Head of caudate nucleus (tissue), 42 donors: Measurements from ENCODE around the gene OLA1.

Experiments used
- DNase-seq, 42 donors: peaks; one replicate each; pipeline versions ENCODE4 v3.0.0 to v3.0.0-alpha.2; 2020 to 2021; ENCODE audit warnings: mixed read lengths in 7 of 42
- intact Hi-C: fragments of 100-400 bp; cut with DNase I; formaldehyde crosslinking; loops from one replicate; pipeline ENCODE4 v1.15.0; 2022

Gene OLA1

DNA sequence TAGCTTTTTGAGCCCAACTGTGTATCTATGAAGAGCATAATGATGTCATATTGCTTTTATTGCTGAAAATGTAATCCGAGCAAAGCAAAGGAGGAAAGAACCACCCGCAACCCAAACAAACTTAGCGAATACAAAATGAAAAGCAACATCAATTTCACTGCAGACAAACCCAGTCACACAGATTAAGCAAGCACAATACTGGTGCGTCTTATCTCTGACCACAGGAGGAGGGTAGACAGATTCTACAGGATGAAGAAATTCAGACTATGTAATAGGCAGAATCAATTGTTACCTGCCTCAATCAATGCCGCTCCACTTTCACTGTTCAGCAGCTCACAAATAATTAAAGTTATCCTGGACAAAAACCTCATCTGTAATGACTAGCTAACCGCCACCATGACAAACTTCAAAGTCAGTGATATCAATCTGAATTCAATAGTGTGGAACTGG is 167.6 kb downstream of the OLA1 start:
- intact Hi-C loops, result no loop called here
- DNase-seq, result no peak

DNA sequence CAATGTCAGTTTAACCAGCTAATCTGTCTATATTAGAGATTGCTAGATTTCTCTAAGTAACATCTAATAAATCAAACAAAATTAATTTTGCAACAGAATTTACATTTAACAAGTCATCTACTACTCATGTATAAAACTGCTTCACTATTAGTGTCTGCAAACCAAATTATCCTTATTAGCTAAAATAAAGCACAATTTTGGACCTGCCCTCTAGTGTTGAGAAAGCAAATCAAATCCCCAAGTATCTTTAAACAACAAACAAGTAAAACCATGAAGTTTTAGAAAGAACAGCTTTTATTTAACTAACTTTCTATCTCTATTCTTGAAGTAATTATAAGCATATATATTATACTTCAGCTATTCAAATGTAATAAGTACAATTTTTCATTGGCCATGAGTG is 170.1 kb downstream of the OLA1 start:
- intact Hi-C loops, result no loop called here
- no peak for DNase-seq

DNA sequence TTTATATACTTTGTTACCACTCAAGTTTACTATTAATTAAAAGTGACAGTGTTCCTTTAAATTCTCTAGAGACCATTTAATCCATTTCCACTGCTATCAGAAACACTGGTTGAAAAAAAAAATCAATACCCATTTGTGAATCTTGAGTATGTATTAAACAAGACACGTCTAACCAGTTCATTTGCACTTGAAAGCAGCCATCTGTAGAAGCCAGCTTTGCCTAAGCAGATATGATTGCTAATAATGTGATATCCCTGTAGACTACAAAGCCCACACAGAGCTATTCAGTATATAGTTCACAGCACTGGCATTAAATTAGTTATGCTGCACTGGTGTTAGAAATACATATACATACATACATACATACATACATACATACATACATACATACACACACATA is 171.4 kb downstream of the OLA1 start:
- no peak for DNase-seq
- intact Hi-C loops, result no loop called here

DNA sequence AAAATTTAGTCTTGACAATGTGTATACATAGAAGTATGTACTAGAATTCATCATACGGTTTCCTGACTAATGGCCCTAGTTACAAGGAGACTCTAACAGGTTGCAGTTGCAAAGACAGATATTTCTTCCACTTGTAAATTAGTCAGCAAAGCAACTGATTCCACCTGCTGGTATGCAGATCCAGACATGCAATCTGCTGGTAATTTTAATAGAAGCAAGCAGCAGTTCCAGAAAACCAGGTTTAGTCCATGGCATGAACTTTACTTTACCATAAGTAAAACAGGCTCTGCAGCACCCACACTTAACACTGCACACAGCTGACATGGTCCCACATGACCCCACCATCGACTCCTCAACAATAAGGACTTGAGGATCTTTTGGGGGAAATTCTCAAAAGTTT is 172.3 kb downstream of the OLA1 start:
- intact Hi-C loops, result no loop called here
- no peak for DNase-seq

DNA sequence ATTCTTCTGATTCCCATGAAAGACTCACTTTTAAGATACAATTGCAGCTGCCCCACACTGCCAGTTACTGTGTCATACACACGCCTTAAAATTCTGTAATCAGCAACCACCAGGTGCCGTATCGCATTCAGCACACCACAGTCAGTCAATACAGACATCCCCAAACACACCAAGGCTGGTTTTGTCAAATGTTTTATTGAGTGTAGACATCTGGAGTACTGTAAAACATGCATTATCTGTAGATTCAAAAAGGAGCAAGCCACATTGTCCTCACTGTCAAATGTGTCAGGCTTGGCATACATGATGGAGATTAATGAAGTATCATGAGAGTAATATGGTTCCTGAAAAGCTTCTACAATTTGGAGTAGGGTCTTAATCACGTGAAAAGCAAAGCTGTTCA is 173.5 kb downstream of the OLA1 start:
- intact Hi-C loops, result no loop called here
- DNase-seq, result no peak

DNA sequence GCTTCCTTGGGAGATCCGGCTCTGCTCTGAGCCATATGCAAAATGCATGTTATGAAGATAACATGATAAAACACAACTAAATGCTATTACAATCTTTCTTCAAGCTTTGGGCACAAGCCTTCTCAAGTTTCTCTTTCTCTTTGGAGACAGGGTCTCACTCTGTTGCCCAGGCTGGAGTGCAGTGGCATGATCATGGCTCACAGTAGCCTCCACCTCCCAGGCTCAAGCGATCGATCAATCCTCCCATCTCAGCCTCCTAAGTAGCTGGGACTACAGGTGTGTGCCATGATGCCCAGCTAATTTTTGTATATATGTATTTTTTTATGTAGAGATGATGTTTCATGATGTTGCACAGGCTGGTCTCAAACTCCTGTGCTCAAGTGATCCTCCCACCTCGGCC is 175.5 kb downstream of the OLA1 start:
- DNase-seq, result no peak
- intact Hi-C loops, result no loop called here

DNA sequence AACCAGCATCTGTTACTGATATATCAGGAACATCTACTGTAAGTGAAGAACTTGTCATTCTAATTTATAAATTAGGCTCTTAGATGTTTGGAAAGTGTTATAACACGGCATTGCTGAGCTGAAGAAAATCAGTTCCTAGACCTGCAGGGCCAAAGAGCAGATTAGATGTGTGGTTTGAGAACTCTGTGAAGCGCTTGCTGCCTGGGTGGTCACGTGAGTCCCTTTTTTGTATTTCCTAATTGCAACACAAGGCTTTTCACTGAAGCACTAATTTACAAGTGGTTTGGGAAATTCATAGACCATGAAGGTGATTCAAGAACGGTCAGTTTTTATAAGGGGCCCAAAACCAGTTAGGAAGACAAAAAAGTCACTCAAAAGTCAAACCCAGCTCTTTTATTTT is 176.3 kb downstream of the OLA1 start:
- intact Hi-C loops, result no loop called here
- no peak for DNase-seq

DNA sequence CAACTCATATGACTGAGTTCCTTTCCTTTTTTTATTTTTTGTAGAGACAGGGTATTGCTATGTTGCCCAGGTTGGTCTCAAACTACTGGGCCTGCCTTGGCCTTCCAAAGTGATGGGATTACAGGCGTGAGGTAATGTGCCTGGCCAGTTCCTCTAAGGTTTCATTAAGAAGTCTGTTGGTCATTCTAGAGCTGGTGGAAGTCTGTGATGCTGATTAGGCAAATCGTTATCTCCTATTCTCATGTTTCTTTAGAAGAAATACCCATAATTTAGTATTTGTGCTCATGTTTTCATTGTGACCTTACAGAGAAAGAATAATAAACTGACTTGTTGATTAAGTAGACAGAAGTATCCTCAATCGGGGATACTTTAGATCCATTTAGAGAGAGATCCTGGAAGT is 177.0 kb downstream of the OLA1 start:
- no peak for DNase-seq
- intact Hi-C loops, result no loop called here

DNA sequence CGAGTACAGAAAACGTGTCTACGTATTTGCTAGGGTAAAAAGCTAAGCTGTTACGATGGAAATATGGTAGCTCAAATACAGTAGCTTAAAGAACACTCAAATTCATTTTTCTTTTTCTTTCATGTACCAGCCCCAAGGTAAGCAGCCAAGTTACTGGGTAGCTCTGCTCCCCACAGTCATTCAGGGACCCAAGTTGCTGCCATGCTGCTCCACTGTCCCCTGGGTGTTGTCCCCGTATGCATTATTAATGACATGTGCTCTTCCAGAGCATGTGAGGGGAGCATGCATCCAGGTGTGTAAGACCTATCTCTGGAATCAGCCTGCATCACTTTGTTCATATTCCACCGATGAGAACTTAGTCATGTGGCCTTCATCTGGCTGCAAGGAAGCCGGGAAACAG is 178.1 kb downstream of the OLA1 start:
- no peak for DNase-seq
- intact Hi-C loops, result no loop called here

DNA sequence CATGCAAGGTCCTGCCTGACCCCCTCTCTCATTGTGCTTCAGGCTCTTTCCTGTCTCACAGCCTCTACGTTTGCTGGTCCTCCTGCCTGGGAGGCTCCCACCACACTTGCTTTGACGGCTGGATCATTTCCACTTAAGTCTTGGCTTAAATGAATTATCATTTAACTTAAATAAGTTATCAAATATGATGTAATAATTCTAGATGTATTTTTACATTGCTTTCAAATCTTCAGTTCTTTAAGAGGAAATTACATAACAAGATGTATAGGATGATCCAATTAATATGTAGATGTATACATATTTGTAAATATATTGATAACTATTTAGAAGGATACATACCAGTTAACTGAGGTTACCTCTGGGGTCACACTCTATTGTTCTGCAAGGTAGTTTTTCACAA is 180.5 kb downstream of the OLA1 start:
- intact Hi-C loops, result no loop called here
- DNase-seq, result no peak

DNA sequence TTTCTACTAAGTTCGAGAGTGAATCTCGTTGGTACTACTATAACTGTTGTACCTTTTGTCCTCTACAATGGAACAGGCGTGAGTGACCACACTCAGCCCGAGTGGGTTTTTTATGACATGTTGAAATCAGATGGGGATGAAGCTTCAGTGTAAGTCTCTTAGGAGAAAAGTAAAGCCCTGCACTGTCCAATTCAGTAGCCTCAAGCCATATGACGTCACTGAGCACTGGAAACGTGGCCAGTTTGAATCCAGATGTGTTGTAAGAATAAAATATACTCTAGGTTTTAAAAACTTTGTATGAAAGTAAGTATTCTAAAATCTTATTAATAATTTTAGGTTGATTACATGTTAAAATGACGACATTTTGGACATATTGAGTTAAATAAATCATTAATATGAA is 181.5 kb downstream of the OLA1 start:
- DNase-seq, result no peak
- intact Hi-C loops, result no loop called here

DNA sequence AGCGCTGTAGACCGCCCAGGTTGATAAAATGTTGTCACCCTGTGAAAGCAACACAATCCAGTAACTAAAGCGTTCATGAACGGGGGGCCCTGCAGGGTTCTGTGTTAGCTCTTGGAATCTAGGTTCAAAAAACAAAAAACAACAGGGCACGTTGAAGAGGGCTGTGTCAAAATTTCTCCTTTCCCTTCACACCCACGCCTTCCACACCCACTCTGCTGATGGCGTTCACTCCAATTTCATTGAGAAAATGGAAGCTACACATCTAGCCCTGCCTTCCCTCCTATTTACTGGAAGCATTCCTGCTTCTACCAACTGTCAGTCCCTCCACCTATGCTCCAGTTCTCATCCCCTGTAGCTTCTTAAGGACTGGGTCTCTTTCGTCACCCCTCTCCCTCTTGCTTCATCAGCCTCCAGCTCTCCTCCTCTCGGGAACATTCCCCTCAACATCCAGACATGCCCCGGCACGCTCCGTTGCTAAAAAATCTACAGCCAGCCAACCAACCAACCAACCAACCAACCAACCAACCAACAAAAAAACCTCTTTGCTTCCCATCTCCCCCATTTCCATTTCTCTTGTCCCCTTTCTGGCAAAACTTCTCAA is 184.7 kb downstream of the OLA1 start:
- intact Hi-C loops, result no loop called here
- no peak for DNase-seq

DNA sequence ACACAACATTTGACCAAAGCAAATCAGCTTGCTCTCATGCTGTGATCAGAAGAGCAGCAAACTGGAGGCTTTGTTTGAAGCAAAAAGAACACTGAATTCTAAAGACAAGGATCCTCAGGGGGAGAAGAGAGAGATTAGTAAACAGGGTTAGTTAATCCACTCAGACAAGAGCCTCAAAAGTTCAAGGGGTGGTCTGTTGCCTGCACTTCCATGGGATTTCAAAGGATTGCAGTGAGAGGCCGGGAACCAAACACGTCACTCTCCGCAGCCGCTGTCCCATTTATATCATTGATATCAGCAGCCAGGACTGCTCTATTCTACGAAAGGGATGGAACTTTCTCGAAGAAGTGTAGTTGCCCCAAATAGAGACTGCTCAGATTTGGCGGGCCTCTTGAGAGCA is 185.4 kb downstream of the OLA1 start:
- no peak for DNase-seq
- intact Hi-C loops, result no loop called here

DNA sequence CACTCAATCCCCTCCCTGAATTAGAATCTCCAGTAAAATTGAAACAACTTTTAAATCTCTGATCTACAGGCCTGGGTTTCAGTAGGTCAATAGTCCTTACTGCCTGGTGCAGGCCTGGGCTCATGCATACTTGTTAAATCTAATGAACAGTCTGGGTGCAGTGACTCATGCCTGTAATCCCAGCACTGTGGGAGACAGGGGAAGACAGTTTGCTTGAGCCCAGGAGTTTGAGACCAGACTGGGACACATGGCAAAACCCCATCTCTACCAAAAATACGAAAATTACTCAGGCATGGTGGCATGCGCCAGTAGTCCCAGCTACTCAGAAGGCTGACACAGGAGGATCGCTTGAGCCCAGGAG is 188.5 kb downstream of the OLA1 start:
- intact Hi-C loops, result no loop called here

DNA sequence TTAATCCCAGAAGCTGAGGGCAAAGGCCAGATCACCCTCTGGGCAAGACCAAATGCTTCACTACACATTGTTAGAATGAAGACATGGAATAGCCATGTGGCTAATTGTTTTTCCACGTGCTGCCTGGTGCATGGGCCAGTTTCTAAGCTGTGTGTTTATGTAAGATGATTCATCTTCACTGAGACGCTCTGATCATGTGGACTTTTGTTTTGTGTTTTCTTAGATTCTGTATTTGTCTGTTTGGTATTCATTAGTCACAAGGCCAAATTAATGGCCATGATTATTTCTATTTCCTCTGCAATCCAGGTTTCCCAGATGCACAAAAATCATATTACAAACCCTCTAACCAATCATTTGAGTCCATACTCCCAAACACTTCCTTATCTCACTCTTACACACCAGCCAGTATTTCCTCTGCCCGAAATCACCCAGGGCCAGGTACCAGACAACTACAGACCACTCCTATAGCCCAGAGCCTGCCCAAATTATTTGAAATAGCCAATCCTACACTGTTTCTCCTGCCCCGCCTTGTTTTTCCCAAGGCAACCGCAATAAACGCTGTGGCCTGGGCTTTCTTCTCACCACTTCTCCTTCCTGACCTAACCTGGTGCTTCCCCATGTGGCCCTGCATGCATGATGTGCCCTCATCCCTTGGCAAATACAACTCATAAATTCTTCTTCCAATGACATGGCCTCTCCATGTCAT is 189.0 kb downstream of the OLA1 start:
- no peak for DNase-seq
- intact Hi-C loops, result no loop called here

More for the DNA sequence above, 188.5 kb downstream of the OLA1 start:
- DNase-seq, result no peak

DNA sequence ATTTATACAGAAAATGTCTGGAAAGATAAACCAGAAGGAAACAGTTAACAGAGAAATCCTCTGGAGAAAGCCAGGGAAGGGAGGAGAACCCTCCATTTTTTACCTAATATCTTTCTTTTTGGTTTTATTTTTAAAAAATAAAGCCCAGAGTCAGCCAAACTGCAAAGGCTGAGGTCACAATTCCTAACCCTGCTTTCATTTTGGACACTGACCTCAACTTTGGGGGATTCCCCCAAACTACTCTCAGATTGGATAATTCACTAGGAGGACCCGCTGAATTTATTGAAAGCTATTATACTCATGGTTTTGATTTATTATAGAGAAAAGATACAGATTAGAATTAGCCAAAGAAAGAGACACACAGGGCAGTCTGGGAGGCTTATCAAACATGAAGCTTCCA is 189.9 kb downstream of the OLA1 start:
- no peak for DNase-seq
- intact Hi-C loops, result no loop called here

DNA sequence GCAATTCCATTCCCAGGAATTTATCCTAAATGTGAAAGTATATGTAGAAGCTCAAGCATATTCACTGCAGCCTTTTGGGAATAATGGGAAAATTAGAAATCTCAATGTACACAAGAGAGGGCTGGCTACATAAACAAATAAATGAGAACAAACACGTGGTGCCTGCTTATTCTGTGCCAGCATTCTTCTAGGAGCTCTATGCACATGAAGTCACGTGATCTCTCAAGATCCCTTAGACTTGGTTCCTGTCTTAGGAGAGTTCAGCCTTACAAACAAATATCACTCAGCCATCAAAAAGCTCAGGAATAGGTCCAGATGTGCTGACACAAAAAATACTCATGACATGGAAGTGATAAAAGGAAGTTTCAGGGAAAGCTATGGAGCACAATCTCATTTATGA is 190.3 kb downstream of the OLA1 start:
- DNase-seq, result no peak

DNA sequence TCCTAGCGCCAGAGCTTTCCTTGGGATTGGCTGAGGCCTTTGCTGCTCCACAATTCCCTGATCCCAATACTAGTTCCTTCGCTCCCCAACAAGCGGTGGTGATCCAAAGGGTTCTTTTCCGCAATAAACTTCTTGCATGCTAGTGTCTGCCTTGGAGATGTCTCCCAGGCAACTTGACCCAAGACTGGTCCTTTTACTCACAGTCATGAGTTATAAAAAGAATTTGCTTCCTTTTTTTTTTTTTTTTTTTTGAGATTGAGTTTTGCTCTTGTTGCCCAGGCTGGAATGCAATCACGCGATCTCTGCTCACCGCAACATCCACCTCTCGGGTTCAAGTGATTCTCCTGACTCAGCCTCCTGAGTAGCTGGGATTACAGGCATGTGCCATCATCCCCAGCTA is 193.4 kb downstream of the OLA1 start:
- intact Hi-C loops, result no loop called here
- no peak for DNase-seq

More for the DNA sequence above, 190.3 kb downstream of the OLA1 start:
- intact Hi-C loops, result no loop called here

DNA sequence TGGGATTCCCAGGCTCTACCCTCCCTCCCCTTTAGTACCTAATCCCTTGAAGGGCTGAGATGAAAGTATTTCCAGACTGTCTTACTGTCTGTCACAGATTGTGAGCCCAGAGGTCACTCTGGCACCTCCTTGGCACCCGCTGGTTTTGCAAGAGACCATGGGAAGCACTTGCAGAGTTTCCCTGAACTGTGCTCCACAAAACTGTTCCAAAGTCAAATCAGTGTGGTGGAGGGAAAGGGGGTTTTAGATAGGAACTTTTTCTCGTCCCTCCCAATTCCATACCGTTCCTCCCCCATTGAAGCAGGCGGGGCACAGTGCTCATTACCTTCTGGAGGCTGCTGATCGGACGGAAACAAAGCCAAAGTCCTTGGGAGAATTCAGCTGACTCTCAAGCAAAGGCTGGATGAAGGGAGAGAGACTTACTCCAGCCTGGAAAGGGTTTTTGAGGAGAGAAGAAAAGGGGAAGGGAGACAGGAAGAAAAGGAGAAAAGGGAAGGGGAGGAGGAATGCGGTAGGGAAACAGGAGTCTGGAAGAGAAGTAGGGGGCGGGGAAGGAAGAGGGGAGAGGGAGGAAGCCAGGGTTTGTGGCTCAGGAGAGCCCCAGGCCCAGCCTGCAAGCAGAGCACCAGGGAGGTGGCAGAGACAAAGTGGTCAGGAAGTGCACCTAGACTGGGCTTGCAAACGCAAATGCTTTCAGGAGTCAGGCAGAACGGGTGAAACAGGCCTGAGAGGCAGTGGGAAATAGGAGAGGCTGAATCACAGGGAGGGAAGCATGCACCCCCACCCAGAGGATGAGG is 194.8 kb downstream of the OLA1 start:
- intact Hi-C loops, result no loop called here
- no peak for DNase-seq

DNA sequence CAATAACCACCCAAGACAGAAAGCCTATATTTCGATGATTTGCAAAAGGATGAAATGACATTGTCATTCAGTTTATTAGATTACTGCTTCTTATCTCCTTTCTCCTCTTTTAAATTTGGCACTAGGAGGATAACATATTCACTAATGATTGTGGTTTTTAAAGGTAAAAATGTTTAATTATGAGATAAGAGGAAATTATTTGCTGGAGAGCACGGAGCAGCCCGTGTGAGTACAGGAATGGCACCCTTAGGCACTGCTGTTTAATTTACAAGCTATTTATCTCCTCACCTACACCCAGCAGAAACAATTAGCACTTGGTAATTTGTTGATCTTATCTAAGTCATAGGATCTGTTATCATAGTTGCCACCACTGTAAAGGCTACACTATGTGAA is 195.8 kb downstream of the OLA1 start:
- intact Hi-C loops, result no loop called here
- DNase-seq, result no peak
